ENCODE data around the gene CORO1C. TPM values are rescaled to one million over a fixed set of nuclear protein-coding genes. Genes with fewer than 3 reads are reported as not detected.
"Not testable (repeated sequence)": the region's sequence is repeated elsewhere in the genome, so short reads cannot be mapped to it uniquely, and the experiment has no call there.

CORO1C gene
- total RNA-seq, 1 donor = 261 TPM

- no peak overlapping the region for H3K27ac ChIP-seq (ENCODE audit: low read depth, low read length)
Observed at GRCh38 chr12:108622421-108622820, 108.9 kb downstream of the CORO1C start.

GRCh38 chr12:108621161-108621560, 110.2 kb downstream of the CORO1C start:
- Histone ChIP-seq H2AFZ (ENCODE audit: low read length) (no peak overlapping the region), H3K9me3 (ENCODE audit: low read depth, low read length) (peaks cover under 1% of the 10 kb centered on the region), H3K4me2 (ENCODE audit: insufficient read depth, low read length) (no peak overlapping the region), H4K20me1 (ENCODE audit: insufficient read depth, low read length) (no peaks in the 10 kb centered on the region), H3K27ac (ENCODE audit: low read depth, low read length) (no peak overlapping the region), H3K4me1 (ENCODE audit: insufficient read depth, low read length) (peaks cover 12% of the 10 kb centered on the region), H3K36me3 (ENCODE audit: insufficient read depth, low read length) (no peaks in the 10 kb centered on the region), H3K27me3 (ENCODE audit: insufficient read depth, low read length) (no peaks in the 10 kb centered on the region), H3K79me2 (ENCODE audit: insufficient read depth, low read length) (no peaks in the 10 kb centered on the region), H3K4me3 (ENCODE audit: insufficient read depth, low read length) (no peak overlapping the region)
- peak; percentile 11 for DNase-seq (ENCODE audit: insufficient read length, low spot score, missing footprints)
- no peak for TF ChIP-seq CTCF (IDR thresholded peaks at IDR 0.05; ENCODE audit: extremely low read depth, low read depth, low read length)

More at GRCh38 chr12:108622421-108622820, 108.9 kb downstream of the CORO1C start:
- Histone ChIP-seq H3K4me1 (ENCODE audit: insufficient read depth, low read length) (peaks cover 2% of the 10 kb centered on the region), H3K4me2 (ENCODE audit: insufficient read depth, low read length) (no peak overlapping the region), H4K20me1 (ENCODE audit: insufficient read depth, low read length) (no peaks in the 10 kb centered on the region), H3K4me3 (ENCODE audit: insufficient read depth, low read length) (no peak overlapping the region), H3K27me3 (ENCODE audit: insufficient read depth, low read length) (no peaks in the 10 kb centered on the region), H3K9me3 (ENCODE audit: low read depth, low read length) (no peaks in the 10 kb centered on the region), H2AFZ (ENCODE audit: low read length) (peak overlapping the region; percentile 64), H3K79me2 (ENCODE audit: insufficient read depth, low read length) (no peaks in the 10 kb centered on the region), H3K36me3 (ENCODE audit: insufficient read depth, low read length) (no peaks in the 10 kb centered on the region)
- no peak for TF ChIP-seq CTCF (IDR thresholded peaks at IDR 0.05; ENCODE audit: extremely low read depth, low read depth, low read length)
- DNase-seq (ENCODE audit: insufficient read length, low spot score, missing footprints) = peak; percentile 43

GRCh38 chr12:108620236-108620879, 111.0 kb downstream of the CORO1C start:
- Histone ChIP-seq H3K9me3 (ENCODE audit: low read depth, low read length) (peaks cover 5% of the 10 kb centered on the region), H4K20me1 (ENCODE audit: insufficient read depth, low read length) (no peaks in the 10 kb centered on the region), H2AFZ (ENCODE audit: low read length) (peak overlapping the region; percentile 32), H3K27ac (ENCODE audit: low read depth, low read length) (no peak overlapping the region), H3K36me3 (ENCODE audit: insufficient read depth, low read length) (no peaks in the 10 kb centered on the region), H3K4me1 (ENCODE audit: insufficient read depth, low read length) (peaks cover 12% of the 10 kb centered on the region), H3K4me3 (ENCODE audit: insufficient read depth, low read length) (no peak overlapping the region), H3K27me3 (ENCODE audit: insufficient read depth, low read length) (no peaks in the 10 kb centered on the region), H3K79me2 (ENCODE audit: insufficient read depth, low read length) (no peaks in the 10 kb centered on the region), H3K4me2 (ENCODE audit: insufficient read depth, low read length) (no peak overlapping the region)
- no peak for DNase-seq (ENCODE audit: insufficient read length, low spot score, missing footprints)
- no peak for TF ChIP-seq CTCF (IDR thresholded peaks at IDR 0.05; ENCODE audit: extremely low read depth, low read depth, low read length)

GRCh38 chr12:108619369-108620160, 111.8 kb downstream of the CORO1C start:
- no peak for DNase-seq (ENCODE audit: insufficient read length, low spot score, missing footprints)
- Histone ChIP-seq H3K36me3 (ENCODE audit: insufficient read depth, low read length) (no peaks in the 10 kb centered on the region), H3K4me3 (ENCODE audit: insufficient read depth, low read length) (no peak overlapping the region), H3K27ac (ENCODE audit: low read depth, low read length) (no peak overlapping the region), H4K20me1 (ENCODE audit: insufficient read depth, low read length) (no peaks in the 10 kb centered on the region), H3K4me2 (ENCODE audit: insufficient read depth, low read length) (no peak overlapping the region), H3K4me1 (ENCODE audit: insufficient read depth, low read length) (peaks cover 12% of the 10 kb centered on the region), H3K79me2 (ENCODE audit: insufficient read depth, low read length) (no peaks in the 10 kb centered on the region), H2AFZ (ENCODE audit: low read length) (no peak overlapping the region), H3K9me3 (ENCODE audit: low read depth, low read length) (peaks cover 5% of the 10 kb centered on the region), H3K27me3 (ENCODE audit: insufficient read depth, low read length) (no peaks in the 10 kb centered on the region)
- TF ChIP-seq CTCF (IDR thresholded peaks at IDR 0.05; ENCODE audit: extremely low read depth, low read depth, low read length) = no peak

- peaks cover 12% of the 10 kb centered on the region for H3K4me1 ChIP-seq (ENCODE audit: insufficient read depth, low read length)
- H3K36me3 ChIP-seq (ENCODE audit: insufficient read depth, low read length); H3K9me3 ChIP-seq (ENCODE audit: low read depth, low read length); DNase-seq (ENCODE audit: insufficient read length, low spot score, missing footprints); H3K27ac ChIP-seq (ENCODE audit: low read depth, low read length); H2AFZ ChIP-seq (ENCODE audit: low read length); H3K27me3 ChIP-seq (ENCODE audit: insufficient read depth, low read length); H4K20me1 ChIP-seq (ENCODE audit: insufficient read depth, low read length); H3K4me3 ChIP-seq (ENCODE audit: insufficient read depth, low read length); H3K4me2 ChIP-seq (ENCODE audit: insufficient read depth, low read length); H3K79me2 ChIP-seq (ENCODE audit: insufficient read depth, low read length): not testable (repeated sequence)
Observed at GRCh38 chr12:108618953-108619274, 112.4 kb downstream of the CORO1C start.

Data from osteoblast (primary cell).